Loucy (cell line): Measurements from ENCODE around the gene REL.

ENCODE experiments used
- EZH2phosphoT487 ChIP-seq: fragments of 200-600 bp; IDR thresholded peaks from 2 replicates; pipeline ENCODE4 v1.6.1; 2018; ENCODE audit warnings: antibody characterized with exemption, mild to moderate bottlenecking, moderate library complexity, borderline replicate concordance
- TF ChIP-seq, protein P1 (sequence below): fragments of 200-600 bp; sonication (generic); conservative IDR thresholded peaks from 2 replicates; pipeline ENCODE4 v1.5.1; 2014; ENCODE audit warnings: mild to moderate bottlenecking, antibody characterized with exemption, low read length

DNA sequence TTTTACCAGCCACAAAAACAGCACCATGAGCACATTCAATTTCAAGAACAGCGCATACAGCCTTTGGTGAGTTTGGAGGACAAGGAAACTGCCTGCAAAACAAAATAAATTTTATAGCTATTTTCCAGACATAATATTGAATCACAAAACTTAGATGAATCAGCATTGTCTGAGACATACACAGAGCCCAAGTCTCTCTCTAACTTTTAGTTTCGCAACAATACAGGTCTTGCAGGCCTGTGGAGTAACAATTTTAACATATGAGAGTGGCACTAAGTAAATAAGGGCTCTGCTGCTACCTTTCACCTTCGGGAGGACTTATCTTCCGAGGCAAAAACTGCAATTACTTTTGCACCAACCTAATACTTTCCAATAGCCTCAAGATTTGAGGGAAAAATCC is 80.1 kb downstream of the REL start:
- TF ChIP-seq, protein P1, sequence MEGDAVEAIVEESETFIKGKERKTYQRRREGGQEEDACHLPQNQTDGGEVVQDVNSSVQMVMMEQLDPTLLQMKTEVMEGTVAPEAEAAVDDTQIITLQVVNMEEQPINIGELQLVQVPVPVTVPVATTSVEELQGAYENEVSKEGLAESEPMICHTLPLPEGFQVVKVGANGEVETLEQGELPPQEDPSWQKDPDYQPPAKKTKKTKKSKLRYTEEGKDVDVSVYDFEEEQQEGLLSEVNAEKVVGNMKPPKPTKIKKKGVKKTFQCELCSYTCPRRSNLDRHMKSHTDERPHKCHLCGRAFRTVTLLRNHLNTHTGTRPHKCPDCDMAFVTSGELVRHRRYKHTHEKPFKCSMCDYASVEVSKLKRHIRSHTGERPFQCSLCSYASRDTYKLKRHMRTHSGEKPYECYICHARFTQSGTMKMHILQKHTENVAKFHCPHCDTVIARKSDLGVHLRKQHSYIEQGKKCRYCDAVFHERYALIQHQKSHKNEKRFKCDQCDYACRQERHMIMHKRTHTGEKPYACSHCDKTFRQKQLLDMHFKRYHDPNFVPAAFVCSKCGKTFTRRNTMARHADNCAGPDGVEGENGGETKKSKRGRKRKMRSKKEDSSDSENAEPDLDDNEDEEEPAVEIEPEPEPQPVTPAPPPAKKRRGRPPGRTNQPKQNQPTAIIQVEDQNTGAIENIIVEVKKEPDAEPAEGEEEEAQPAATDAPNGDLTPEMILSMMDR, result no peak
- no peak for TF ChIP-seq EZH2phosphoT487
